Coronary artery (tissue), 2 donors: ENCODE results near the gene ARGLU1.

ENCODE experiments used
- DNase-seq: peaks from one replicate; pipeline ENCODE4 v3.0.0-alpha.2; 2017; ENCODE audit warnings: low spot score
- H3K27ac ChIP-seq, 2 donors: fragments of 200-600 bp; sonication (generic); one replicate each; pipeline ENCODE4 v1.5.1; 2016 to 2019
- H3K4me3 ChIP-seq: fragments of 200-600 bp; sonication (generic); 2 replicates; pipeline ENCODE4 v1.5.1; 2016; ENCODE audit warnings: mild to moderate bottlenecking, moderate library complexity
- TF ChIP-seq, protein P1 (sequence below): fragments of 200-600 bp; sonication (generic); IDR thresholded peaks from one replicate; pipeline ENCODE4 v1.5.1; 2019; ENCODE audit warnings: antibody characterized with exemption

The ARGLU1 gene

DNA sequence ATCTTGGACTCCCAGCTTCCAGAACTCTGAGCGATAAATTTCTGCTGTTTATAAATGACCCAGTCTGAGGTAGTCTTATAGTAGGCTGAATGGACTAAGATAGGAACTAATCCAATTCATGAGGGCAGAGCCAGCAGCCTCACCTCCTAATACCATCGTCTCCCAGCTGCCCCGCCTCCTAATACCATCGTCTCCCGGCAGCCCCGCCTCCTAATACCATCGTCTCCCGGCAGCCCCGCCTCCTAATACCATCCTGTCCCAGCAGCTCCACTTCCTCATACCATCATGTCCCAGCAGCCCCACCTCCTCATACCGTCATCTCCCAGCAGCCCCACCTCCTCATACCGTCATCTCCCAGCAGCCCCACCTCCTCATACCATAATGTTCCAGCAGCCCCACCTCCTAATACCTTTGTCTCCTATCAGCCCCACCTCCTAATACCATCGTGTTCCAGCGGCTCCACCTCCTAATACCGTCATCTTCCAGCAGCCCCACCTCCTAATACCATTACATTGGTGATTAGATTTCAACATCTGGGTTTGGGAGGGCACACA is 2.4 kb upstream of the ARGLU1 start:
- no peak overlapping the region for H3K4me3 ChIP-seq
- TF ChIP-seq, protein P1, sequence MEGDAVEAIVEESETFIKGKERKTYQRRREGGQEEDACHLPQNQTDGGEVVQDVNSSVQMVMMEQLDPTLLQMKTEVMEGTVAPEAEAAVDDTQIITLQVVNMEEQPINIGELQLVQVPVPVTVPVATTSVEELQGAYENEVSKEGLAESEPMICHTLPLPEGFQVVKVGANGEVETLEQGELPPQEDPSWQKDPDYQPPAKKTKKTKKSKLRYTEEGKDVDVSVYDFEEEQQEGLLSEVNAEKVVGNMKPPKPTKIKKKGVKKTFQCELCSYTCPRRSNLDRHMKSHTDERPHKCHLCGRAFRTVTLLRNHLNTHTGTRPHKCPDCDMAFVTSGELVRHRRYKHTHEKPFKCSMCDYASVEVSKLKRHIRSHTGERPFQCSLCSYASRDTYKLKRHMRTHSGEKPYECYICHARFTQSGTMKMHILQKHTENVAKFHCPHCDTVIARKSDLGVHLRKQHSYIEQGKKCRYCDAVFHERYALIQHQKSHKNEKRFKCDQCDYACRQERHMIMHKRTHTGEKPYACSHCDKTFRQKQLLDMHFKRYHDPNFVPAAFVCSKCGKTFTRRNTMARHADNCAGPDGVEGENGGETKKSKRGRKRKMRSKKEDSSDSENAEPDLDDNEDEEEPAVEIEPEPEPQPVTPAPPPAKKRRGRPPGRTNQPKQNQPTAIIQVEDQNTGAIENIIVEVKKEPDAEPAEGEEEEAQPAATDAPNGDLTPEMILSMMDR = no peak
- H3K27ac ChIP-seq = peak overlapping the region in 1 of 2 donors; percentile 57
- DNase-seq = peak; percentile 74

DNA sequence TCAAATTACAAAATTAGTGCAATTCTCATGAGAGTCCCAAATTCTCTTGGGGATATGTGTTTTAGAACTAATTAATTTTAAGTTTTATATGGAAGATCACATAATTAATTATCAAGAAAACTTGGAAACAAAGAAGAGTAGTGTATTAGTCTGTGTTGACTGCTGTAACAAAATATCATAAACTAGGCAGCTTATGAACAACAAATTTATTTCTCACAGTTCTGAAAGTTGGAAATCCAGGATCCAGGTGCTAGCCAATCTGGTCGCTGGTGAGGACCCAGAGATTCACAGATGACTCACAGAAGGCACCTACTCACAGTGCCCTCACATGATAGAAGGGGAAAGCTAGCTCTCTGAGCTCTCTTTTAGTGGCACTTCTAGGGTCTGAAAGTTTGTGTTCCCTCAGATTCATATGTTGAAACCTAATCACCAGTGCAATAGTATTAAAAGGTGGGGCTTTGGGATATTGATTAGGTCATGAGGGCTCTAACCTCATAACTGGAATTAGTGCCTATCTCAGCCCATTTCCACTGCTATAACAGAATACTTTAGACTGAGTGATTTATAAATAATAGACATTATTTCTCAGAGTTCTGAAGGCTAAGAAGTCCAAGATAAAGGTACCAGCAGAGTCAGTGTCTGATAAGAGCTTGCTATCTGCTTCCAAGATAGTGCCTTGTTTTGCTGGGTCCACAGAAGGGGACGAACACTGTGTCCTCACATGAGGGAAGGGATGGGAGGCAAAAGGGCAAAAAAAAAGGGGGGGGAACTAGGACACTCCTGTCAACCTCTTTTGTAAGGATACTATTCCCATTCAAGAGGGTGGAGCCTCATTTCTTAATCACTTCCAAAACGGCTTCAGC is 1.5 kb upstream of the ARGLU1 start:
- no peak for DNase-seq
- TF ChIP-seq, protein P1 = no peak
- Histone ChIP-seq H3K4me3 (no peak overlapping the region), H3K27ac (no peak overlapping the region)

DNA sequence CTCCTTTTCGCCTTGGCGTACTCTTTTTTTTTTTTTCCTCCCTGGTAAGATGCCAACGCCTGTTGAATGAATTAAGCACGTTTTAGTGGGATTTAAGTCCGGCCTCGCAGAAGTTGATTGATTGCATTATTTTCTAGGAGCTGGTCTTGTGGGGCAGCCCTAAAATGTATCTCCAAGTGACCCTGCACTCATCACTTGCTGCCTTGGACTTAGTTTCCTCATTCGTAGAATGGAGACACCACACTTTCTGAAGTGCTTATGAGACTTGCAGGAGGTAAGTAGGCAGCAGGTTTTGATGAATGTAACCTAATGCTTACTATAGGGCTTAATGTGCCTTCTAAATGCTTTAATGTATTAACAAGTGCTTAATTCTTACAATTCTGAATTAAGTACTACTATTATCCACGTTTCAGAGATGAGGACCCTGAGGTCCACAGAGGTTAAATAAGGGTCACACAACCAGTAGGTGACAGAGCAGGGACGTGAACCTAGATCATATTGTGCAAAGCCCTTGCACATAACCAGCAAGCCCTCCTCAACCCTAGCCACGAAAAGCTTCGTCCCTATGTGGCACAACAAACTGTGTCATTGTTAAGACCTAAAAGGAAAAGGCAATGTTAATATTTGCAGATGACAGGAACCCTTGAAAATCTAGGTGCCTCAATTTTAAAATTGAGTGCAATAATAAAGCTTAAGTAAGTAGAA is 514 bp upstream of the ARGLU1 start:
- H3K27ac ChIP-seq = peak overlapping the region; percentile 27 to 88
- H3K4me3 ChIP-seq = peak overlapping the region; percentile 78
- TF ChIP-seq, protein P1 = no peak
- no peak for DNase-seq

DNA sequence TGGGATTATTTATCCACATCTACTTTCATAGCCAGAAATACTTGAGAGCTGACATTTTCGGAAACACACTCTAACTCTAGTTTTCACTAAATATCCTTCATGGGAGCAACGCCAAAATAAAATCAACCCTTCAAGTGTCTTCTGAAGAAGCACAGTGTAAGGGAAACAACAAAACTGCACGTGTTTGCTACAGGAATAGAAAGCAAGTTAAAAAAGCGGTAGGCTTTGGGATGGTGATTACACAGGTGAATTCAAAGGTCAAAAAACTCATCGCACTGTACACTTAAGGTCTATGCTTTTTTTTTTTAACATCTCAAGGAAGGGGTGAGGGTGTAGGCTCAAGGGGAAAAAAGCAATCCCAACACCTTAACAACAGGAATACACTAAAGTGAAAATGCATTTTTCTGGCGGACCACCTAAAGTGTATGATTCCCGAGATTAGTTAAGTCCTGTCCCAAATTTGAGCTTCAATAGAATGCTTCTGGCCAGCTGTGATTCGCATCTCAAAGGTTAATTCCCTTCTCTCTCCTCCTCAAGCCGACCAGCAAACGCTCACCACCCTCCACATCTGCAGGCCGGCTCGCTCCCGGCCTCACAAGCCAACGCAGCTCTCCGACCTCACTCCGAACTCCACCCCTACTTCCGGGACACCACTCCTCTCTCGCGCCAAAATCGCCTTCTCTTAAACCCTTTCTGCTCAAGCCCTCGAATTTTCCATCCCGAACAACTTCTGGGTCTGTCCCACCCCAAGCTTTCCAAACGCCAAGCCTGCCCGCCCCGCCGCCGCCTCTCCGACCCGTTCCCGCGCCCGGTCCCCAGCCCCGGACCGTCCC is 1.1 kb downstream of the ARGLU1 start:
- peak overlapping the region; percentile 78 for H3K4me3 ChIP-seq
- peak overlapping the region; percentile 88 to 92 for H3K27ac ChIP-seq
- TF ChIP-seq, protein P1 = no peak
- DNase-seq = peak; percentile 76

DNA sequence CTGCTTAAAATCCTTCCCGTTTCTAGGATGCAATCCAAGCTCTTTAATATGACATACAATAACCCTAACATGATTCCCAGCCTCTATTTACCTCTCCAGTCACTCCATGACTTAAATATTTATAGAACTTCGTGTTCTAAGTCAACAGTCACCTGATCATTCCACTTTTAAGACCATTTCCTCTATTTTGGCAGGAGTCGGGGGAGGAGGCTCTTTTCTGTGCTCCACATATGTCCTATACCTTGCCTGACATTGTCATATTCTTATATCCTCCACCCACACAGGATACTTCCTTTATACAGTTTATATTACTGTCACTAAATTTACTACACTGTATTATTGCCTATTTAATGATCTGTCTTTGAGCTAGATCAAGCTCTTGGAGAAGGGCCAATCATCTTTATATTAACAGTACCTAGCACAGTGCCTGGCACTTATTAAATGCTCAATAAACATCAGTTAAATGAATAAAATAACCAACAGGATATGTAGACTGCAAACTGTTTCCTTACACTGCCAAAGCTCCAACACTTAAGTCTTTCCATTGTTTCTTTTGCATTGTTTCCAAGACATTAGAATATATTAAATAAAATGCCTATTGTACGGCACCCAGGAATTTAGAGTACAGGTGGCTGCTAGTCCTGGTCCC is 2.7 kb downstream of the ARGLU1 start:
- no peak for DNase-seq

More for the DNA sequence above, 2.7 kb downstream of the ARGLU1 start:
- TF ChIP-seq, protein P1 = no peak
- peak overlapping the region; percentile 78 for H3K4me3 ChIP-seq
- H3K27ac ChIP-seq = peak overlapping the region in 1 of 2 donors; percentile 3
